Fibroblast of lung (primary cell): ENCODE measurements around the gene DDO. TPM values are rescaled to one million over a fixed set of nuclear protein-coding genes. Genes with fewer than 3 reads are reported as not detected.

ENCODE experiments used
- DNase-seq, 2 donors: peaks; one replicate each; pipeline versions ENCODE4 v3.0.0 to v3.0.0-alpha.2; 2010; ENCODE audit warnings: low read depth in 2 of 2
- H2AFZ ChIP-seq: 2 replicates; pipeline ENCODE4 v1.5.1; 2012; ENCODE audit warnings: low read length, control low read depth, inconsistent platforms
- H3K27ac ChIP-seq: 2 replicates; pipeline ENCODE4 v1.5.1; 2011; ENCODE audit warnings: low read length, control low read depth; ENCODE audit not compliant: insufficient read depth
- H3K27me3 ChIP-seq: 2 replicates; pipeline ENCODE4 v1.5.1; 2011; ENCODE audit warnings: mild to moderate bottlenecking, low read length; ENCODE audit not compliant: control insufficient read depth, insufficient read depth
- H3K36me3 ChIP-seq: 2 replicates; pipeline ENCODE4 v1.5.1; 2011; ENCODE audit warnings: low read length; ENCODE audit not compliant: control insufficient read depth, insufficient read depth
- H3K4me1 ChIP-seq: 2 replicates; pipeline ENCODE4 v1.5.1; 2011; ENCODE audit warnings: low read length; ENCODE audit not compliant: control insufficient read depth, insufficient read depth; ENCODE audit errors: extremely low read depth
- H3K4me2 ChIP-seq: 2 replicates; pipeline ENCODE4 v1.5.1; 2011; ENCODE audit warnings: low read length, control low read depth; ENCODE audit not compliant: insufficient read depth; ENCODE audit errors: extremely low read depth
- H3K4me3 ChIP-seq, 4 experiments: fragments of 200-600 bp in 1 of 4; sonication (generic) in 1 of 4; replicated peaks in 1 of 4; 2 replicates each; pipeline ENCODE4 v1.5.1; 2011 to 2016; ENCODE audit warnings: low read length in 4 of 4, low read depth in 3 of 4, mild to moderate bottlenecking in 3 of 4, control low read depth in 2 of 4, inconsistent platforms in 1 of 4, mixed read lengths in 1 of 4; ENCODE audit not compliant: insufficient read depth in 1 of 4; ENCODE audit errors: control extremely low read depth in 1 of 4
- H3K79me2 ChIP-seq: 2 replicates; pipeline ENCODE4 v1.5.1; 2012; ENCODE audit warnings: mild to moderate bottlenecking, low read length, inconsistent platforms; ENCODE audit not compliant: control insufficient read depth, insufficient read depth
- H3K9ac ChIP-seq: 2 replicates; pipeline ENCODE4 v1.5.1; 2011; ENCODE audit warnings: mild to moderate bottlenecking, low read length, control low read depth; ENCODE audit not compliant: insufficient read depth
- H3K9me3 ChIP-seq: 2 replicates; pipeline ENCODE4 v1.5.1; 2012; ENCODE audit warnings: low read depth, low read length; ENCODE audit not compliant: control insufficient read depth, insufficient read depth
- H4K20me1 ChIP-seq: 2 replicates; pipeline ENCODE4 v1.5.1; 2011; ENCODE audit warnings: low read length; ENCODE audit not compliant: control insufficient read depth, insufficient read depth; ENCODE audit errors: extremely low read depth
- CTCF ChIP-seq, 2 donors: IDR thresholded peaks in 1 of 2; conservative IDR thresholded peaks in 1 of 2; 1 replicate in 1 of 2; 2 replicates in 1 of 2; pipeline ENCODE4 v1.5.1; 2011 to 2012; ENCODE audit warnings: low read length in 2 of 2, control low read depth in 1 of 2, inconsistent platforms in 1 of 2, low read depth in 1 of 2, mild to moderate bottlenecking in 1 of 2
- EZH2 ChIP-seq: IDR thresholded peaks from 2 replicates; pipeline ENCODE4 v1.5.1; 2012; ENCODE audit warnings: low read length, control low read depth, mild to moderate bottlenecking; ENCODE audit errors: missing control alignments
- polyA plus RNA-seq, 2 donors: library from polyadenylated mRNA; depleted of rRNA in 1 of 2; stranded (reverse) in 1 of 2; unstranded in 1 of 2; fragments of >200 nt; gene quantifications; 2 replicates each; pipeline ENCODE4 v1.2.1, GENCODE V29; 2011 to 2012; ENCODE audit warnings: missing spikeins in 1 of 2
- total RNA-seq: library from RNA; depleted of rRNA; stranded (reverse); fragments of >200 nt; gene quantifications from 2 replicates; pipeline ENCODE4 v1.2.1, GENCODE V29; 2014

DDO gene
- total and polyA plus RNA-seq, 2 donors (not counting 1 experiment from before 2014, with no cell fraction given): 3.9 to 12.2 TPM

- TF ChIP-seq CTCF (conservative IDR thresholded peaks at IDR 0.05 in 1 of 2, IDR thresholded peaks at IDR 0.05 in 1 of 2; ENCODE audit: low read depth in 1 of 2, low read length in 2 of 2) (no peak), EZH2 (no peak)
- peaks cover 23% of the 10 kb centered on the region for H3K27me3 ChIP-seq
- H3K4me1 ChIP-seq: no peaks in the 10 kb centered on the region
- no peaks in the 10 kb centered on the region for H3K36me3 ChIP-seq
- H3K4me2 ChIP-seq: no peak overlapping the region
- no peaks in the 10 kb centered on the region for H4K20me1 ChIP-seq
- no peak overlapping the region for H2AFZ ChIP-seq
- H3K9me3 ChIP-seq: no peaks in the 10 kb centered on the region
- no peak overlapping the region for H3K4me3 ChIP-seq
- DNase-seq: no peak
- no peaks in the 10 kb centered on the region for H3K79me2 ChIP-seq
- no peak overlapping the region for H3K9ac ChIP-seq
- H3K27ac ChIP-seq: no peak overlapping the region
These were observed 47.1 kb downstream of the DDO start for GRCh38 chr6:110368284-110368683.

GRCh38 chr6:110367825-110368224 is 47.5 kb downstream of the DDO start:
- TF ChIP-seq CTCF (conservative IDR thresholded peaks at IDR 0.05 in 1 of 2, IDR thresholded peaks at IDR 0.05 in 1 of 2; ENCODE audit: low read depth in 1 of 2, low read length in 2 of 2) (no peak), EZH2 (no peak)

GRCh38 chr6:110366975-110367374 is 48.4 kb downstream of the DDO start:
- no peak overlapping the region for H3K4me2 ChIP-seq
- no peaks in the 10 kb centered on the region for H3K4me1 ChIP-seq
- no peak overlapping the region for H2AFZ ChIP-seq
- no peaks in the 10 kb centered on the region for H3K9me3 ChIP-seq
- H4K20me1 ChIP-seq: no peaks in the 10 kb centered on the region
- DNase-seq: no peak
- H3K27me3 ChIP-seq: peaks cover 23% of the 10 kb centered on the region
- H3K27ac ChIP-seq: no peak overlapping the region
- H3K36me3 ChIP-seq: no peaks in the 10 kb centered on the region
- no peak overlapping the region for H3K9ac ChIP-seq
- no peak for TF ChIP-seq EZH2
- no peak for TF ChIP-seq CTCF (conservative IDR thresholded peaks at IDR 0.05 in 1 of 2, IDR thresholded peaks at IDR 0.05 in 1 of 2; ENCODE audit: low read depth in 1 of 2, low read length in 2 of 2)
- no peak overlapping the region for H3K4me3 ChIP-seq
- H3K79me2 ChIP-seq: no peaks in the 10 kb centered on the region

More at GRCh38 chr6:110367825-110368224, 47.5 kb downstream of the DDO start:
- H4K20me1 ChIP-seq: no peaks in the 10 kb centered on the region
- no peak overlapping the region for H3K27ac ChIP-seq
- no peak for DNase-seq
- H2AFZ ChIP-seq: no peak overlapping the region
- no peak overlapping the region for H3K4me2 ChIP-seq
- no peaks in the 10 kb centered on the region for H3K36me3 ChIP-seq
- no peaks in the 10 kb centered on the region for H3K4me1 ChIP-seq
- H3K9me3 ChIP-seq: no peaks in the 10 kb centered on the region
- H3K4me3 ChIP-seq: no peak overlapping the region
- no peak overlapping the region for H3K9ac ChIP-seq
- no peaks in the 10 kb centered on the region for H3K79me2 ChIP-seq
- peaks cover 23% of the 10 kb centered on the region for H3K27me3 ChIP-seq
